HEK293 (cell line): Measurements from ENCODE around the gene CDK9.

Source experiments
- CTCF ChIA-PET: fragments of 350-600 bp; formaldehyde crosslinking; extraction: SDS; loops from one replicate; lab custom pipeline; 2021; ENCODE audit warnings: antibody characterized with exemption; lab: Yijun Ruan, JAX
- POLR2A ChIA-PET: fragments of 300-600 bp; formaldehyde crosslinking; extraction: SDS; loops from one replicate; lab custom pipeline; 2020; ENCODE audit warnings: antibody characterized with exemption, inconsistent platforms; lab: Yijun Ruan, JAX
- H3K27ac ChIP-seq: fragments of 200-500 bp; sonication (Bioruptor generic); 2 replicates; pipeline ENCODE4 v1.5.1; 2014; ENCODE audit warnings: low read depth, low read length, control low read depth, inconsistent platforms; ENCODE audit errors: extremely low read depth
- H3K36me3 ChIP-seq, 2 experiments: fragments of 200-500 bp in 1 of 2; sonication (Bioruptor generic) in 1 of 2; 1 replicate in 1 of 2; 2 replicates in 1 of 2; pipeline ENCODE4 v1.5.1; 2014 to 2017; ENCODE audit warnings: inconsistent platforms in 2 of 2, low read length in 2 of 2; ENCODE audit not compliant: control insufficient read depth in 2 of 2, insufficient read depth in 1 of 2
- H3K4me1 ChIP-seq: fragments of 200-500 bp; sonication (Bioruptor generic); 2 replicates; pipeline ENCODE4 v1.5.1; 2014; ENCODE audit warnings: mild to moderate bottlenecking, low read length, inconsistent platforms; ENCODE audit not compliant: control insufficient read depth, insufficient read depth
- H3K4me3 ChIP-seq: 2 replicates; pipeline ENCODE4 v1.5.1; 2011; ENCODE audit warnings: low read depth, mild to moderate bottlenecking, control low read depth, low read length, moderate library complexity
- H3K9me3 ChIP-seq: fragments of 200-500 bp; sonication (Bioruptor generic); 2 replicates; pipeline ENCODE4 v1.5.1; 2014; ENCODE audit warnings: low read depth, low read length, inconsistent platforms; ENCODE audit not compliant: control insufficient read depth, insufficient read depth
- EGR2 ChIP-seq: fragments of 450-650 bp; formaldehyde crosslinking; IDR thresholded peaks from 2 replicates; pipeline ENCODE4 v1.5.1; 2016; ENCODE audit warnings: low read depth, missing biosample characterization, missing genetic modification characterization
- FEZF1 ChIP-seq: fragments of 450-650 bp; formaldehyde crosslinking; IDR thresholded peaks from 2 replicates; pipeline ENCODE4 v1.5.1; 2016; ENCODE audit warnings: missing biosample characterization, missing genetic modification characterization
- HOXC10 ChIP-seq: sonication (generic); formaldehyde crosslinking; IDR thresholded peaks from 2 replicates; pipeline ENCODE4 v1.8.1; 2023; ENCODE audit warnings: mild to moderate bottlenecking, missing genetic modification reagents
- HOXD13 ChIP-seq: sonication (generic); formaldehyde crosslinking; IDR thresholded peaks from 2 replicates; pipeline ENCODE4 v1.8.0; 2022; ENCODE audit warnings: missing genetic modification reagents, borderline replicate concordance
- KLF10 ChIP-seq: fragments of 450-650 bp; IDR thresholded peaks from 2 replicates; pipeline ENCODE4 v1.5.1; 2018; ENCODE audit warnings: missing biosample characterization, mild to moderate bottlenecking, missing genetic modification characterization
- MYNN ChIP-seq: fragments of 450-650 bp; formaldehyde crosslinking; IDR thresholded peaks from 2 replicates; pipeline ENCODE4 v1.5.1; 2016; ENCODE audit warnings: missing biosample characterization, missing genetic modification characterization, borderline replicate concordance
- SP3 ChIP-seq: fragments of 450-650 bp; formaldehyde crosslinking; IDR thresholded peaks from 2 replicates; pipeline ENCODE4 v1.5.1; 2016; ENCODE audit warnings: missing biosample characterization, missing genetic modification characterization
- WT1 ChIP-seq: fragments of 450-650 bp; formaldehyde crosslinking; IDR thresholded peaks from 2 replicates; pipeline ENCODE4 v1.5.1; 2016; ENCODE audit warnings: missing biosample characterization, missing genetic modification characterization
- ZBTB1 ChIP-seq: fragments of 450-650 bp; formaldehyde crosslinking; IDR thresholded peaks from 2 replicates; pipeline ENCODE4 v1.5.1; 2016; ENCODE audit warnings: missing biosample characterization, missing genetic modification characterization
- ZBTB7A ChIP-seq: fragments of 450-650 bp; formaldehyde crosslinking; IDR thresholded peaks from 2 replicates; pipeline ENCODE4 v1.5.1; 2016; ENCODE audit warnings: low read depth, missing biosample characterization, missing genetic modification characterization
- ZFHX2 ChIP-seq: fragments of 450-650 bp; formaldehyde crosslinking; conservative IDR thresholded peaks from 2 replicates; pipeline ENCODE4 v1.5.1; 2016; ENCODE audit warnings: missing biosample characterization, missing genetic modification characterization
- ZNF184 ChIP-seq: fragments of 450-650 bp; IDR thresholded peaks from 2 replicates; pipeline ENCODE4 v1.5.1; 2018; ENCODE audit warnings: missing biosample characterization, mild to moderate bottlenecking, missing genetic modification characterization
- ZNF214 ChIP-seq: fragments of 450-650 bp; formaldehyde crosslinking; IDR thresholded peaks from 2 replicates; pipeline ENCODE4 v1.5.1; 2017; ENCODE audit warnings: missing biosample characterization, mild to moderate bottlenecking, missing genetic modification characterization, borderline replicate concordance
- ZNF48 ChIP-seq: fragments of 450-650 bp; formaldehyde crosslinking; IDR thresholded peaks from 2 replicates; pipeline ENCODE4 v1.5.1; 2016; ENCODE audit warnings: missing biosample characterization, missing genetic modification characterization
- ZNF521 ChIP-seq: fragments of 450-650 bp; formaldehyde crosslinking; IDR thresholded peaks from 2 replicates; pipeline ENCODE4 v1.5.1; 2017; ENCODE audit warnings: missing biosample characterization, mild to moderate bottlenecking, missing genetic modification characterization
- ZNF548 ChIP-seq: fragments of 450-650 bp; formaldehyde crosslinking; IDR thresholded peaks from 2 replicates; pipeline ENCODE4 v1.5.1; 2016; ENCODE audit warnings: missing biosample characterization, missing genetic modification characterization
- ZNF585B ChIP-seq: fragments of 450-650 bp; formaldehyde crosslinking; IDR thresholded peaks from 2 replicates; pipeline ENCODE4 v1.5.1; 2016; ENCODE audit warnings: missing biosample characterization, missing genetic modification characterization
- ZNF660 ChIP-seq: fragments of 450-650 bp; IDR thresholded peaks from 2 replicates; pipeline ENCODE4 v1.5.1; 2018; ENCODE audit warnings: missing biosample characterization, mild to moderate bottlenecking, missing genetic modification characterization
- ZNF664 ChIP-seq: fragments of 450-650 bp; formaldehyde crosslinking; IDR thresholded peaks from 2 replicates; pipeline ENCODE4 v1.5.1; 2016; ENCODE audit warnings: missing biosample characterization, missing genetic modification characterization
- ZNF701 ChIP-seq: fragments of 450-650 bp; formaldehyde crosslinking; IDR thresholded peaks from 2 replicates; pipeline ENCODE4 v1.5.1; 2016; ENCODE audit warnings: missing biosample characterization, missing genetic modification characterization
- TF ChIP-seq, protein P1 (sequence below): IDR thresholded peaks from 2 replicates; pipeline ENCODE4 v1.6.1; 2011; ENCODE audit warnings: mild to moderate bottlenecking, low read depth, low read length, borderline replicate concordance
- TF ChIP-seq, protein P2 (sequence below): fragments of 450-650 bp; formaldehyde crosslinking; IDR thresholded peaks from 2 replicates; pipeline ENCODE4 v1.5.1; 2017; ENCODE audit warnings: missing biosample characterization, mild to moderate bottlenecking, missing genetic modification characterization, moderate library complexity
- TF ChIP-seq, protein P3 (sequence below): fragments of 450-650 bp; formaldehyde crosslinking; IDR thresholded peaks from 2 replicates; pipeline ENCODE4 v1.5.1; 2016; ENCODE audit warnings: missing biosample characterization, missing genetic modification characterization
- TF ChIP-seq, protein P4 (sequence below): fragments of 450-650 bp; formaldehyde crosslinking; IDR thresholded peaks from 2 replicates; pipeline ENCODE4 v1.5.1; 2017; ENCODE audit warnings: missing biosample characterization, missing genetic modification characterization

CDK9 gene

DNA sequence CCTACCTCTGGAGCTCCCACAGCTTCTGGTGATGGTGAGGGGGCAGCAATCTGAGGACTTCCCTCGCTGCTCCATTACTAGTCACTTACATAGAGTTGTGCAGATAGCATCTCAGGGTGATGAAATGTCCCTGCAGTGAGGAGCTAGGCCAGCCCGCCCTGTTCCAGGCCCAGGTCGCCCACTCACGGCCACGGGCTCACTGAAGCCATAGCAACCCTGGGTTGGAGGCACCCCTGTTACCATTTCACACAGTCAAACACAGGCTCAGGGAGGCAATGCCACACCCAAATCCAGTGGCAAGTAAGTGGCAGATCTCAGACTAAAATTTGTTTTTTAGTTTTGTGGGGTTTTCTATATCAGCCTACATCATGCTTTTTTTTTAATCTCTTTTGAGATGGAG lies 27.0 kb upstream of the CDK9 start:
- no peaks in the 10 kb centered on the region for H3K9me3 ChIP-seq
- H3K36me3 ChIP-seq, result no peaks in the 10 kb centered on the region
- H3K4me3 ChIP-seq, result no peak overlapping the region
- 0 out of 2 replicates have a peak, but pooled peaks cover 2% of the 10 kb centered on the region for H3K4me1 ChIP-seq
- ChIA-PET POLR2A (no interaction called here), CTCF (interaction anchor here (1.6 to 1.7 kb wide), 2 partner anchors 9 to 26 kb away, joined by 4 to 5 read pairs; no protein-coding TSS in a partner anchor)
- H3K27ac ChIP-seq, result no peak overlapping the region
- TF ChIP-seq ZFHX2 (tag by site-specific recombination) (peak; percentile 79), ZNF548 (tag by site-specific recombination) (no peak), ZBTB1 (tag by site-specific recombination) (no peak), ZBTB7A (tag by site-specific recombination) (no peak), KLF10 (tag by site-specific recombination) (no peak), HOXD13 (no peak), WT1 (tag by site-specific recombination) (no peak), ZNF214 (tag by site-specific recombination) (no peak), EGR2 (tag by site-specific recombination) (peak; percentile 36), ZNF521 (tag by site-specific recombination) (no peak)
- TF ChIP-seq, protein P1, sequence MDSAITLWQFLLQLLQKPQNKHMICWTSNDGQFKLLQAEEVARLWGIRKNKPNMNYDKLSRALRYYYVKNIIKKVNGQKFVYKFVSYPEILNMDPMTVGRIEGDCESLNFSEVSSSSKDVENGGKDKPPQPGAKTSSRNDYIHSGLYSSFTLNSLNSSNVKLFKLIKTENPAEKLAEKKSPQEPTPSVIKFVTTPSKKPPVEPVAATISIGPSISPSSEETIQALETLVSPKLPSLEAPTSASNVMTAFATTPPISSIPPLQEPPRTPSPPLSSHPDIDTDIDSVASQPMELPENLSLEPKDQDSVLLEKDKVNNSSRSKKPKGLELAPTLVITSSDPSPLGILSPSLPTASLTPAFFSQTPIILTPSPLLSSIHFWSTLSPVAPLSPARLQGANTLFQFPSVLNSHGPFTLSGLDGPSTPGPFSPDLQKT, result no peak
- TF ChIP-seq, protein P2, sequence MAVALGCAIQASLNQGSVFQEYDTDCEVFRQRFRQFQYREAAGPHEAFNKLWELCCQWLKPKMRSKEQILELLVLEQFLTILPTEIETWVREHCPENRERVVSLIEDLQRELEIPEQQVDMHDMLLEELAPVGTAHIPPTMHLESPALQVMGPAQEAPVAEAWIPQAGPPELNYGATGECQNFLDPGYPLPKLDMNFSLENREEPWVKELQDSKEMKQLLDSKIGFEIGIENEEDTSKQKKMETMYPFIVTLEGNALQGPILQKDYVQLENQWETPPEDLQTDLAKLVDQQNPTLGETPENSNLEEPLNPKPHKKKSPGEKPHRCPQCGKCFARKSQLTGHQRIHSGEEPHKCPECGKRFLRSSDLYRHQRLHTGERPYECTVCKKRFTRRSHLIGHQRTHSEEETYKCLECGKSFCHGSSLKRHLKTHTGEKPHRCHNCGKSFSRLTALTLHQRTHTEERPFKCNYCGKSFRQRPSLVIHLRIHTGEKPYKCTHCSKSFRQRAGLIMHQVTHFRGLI (tag by site-specific recombination), result no peak
- TF ChIP-seq, all 188 proteins: peak for 2

DNA sequence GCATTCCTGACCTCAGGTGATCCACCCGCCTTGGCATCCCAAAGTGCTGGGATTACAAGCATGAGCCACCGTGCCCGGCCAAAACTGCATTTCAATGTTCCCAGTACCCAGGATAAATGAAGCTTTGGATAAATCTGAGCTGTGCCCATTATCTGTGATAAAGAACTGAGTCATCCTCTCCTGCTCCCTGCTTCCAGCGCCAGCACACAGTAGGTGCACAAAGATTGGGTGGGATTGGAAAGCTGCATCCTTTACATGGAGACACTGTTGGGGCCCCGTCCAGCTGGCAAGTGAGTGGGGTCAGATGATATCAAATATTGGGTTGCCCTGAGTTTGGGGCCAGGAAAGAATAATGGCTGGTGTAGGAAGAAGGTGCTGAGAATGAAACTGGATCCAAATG lies 24.8 kb upstream of the CDK9 start:
- POLR2A ChIA-PET, result interaction anchor here (2.1 kb wide), 1 partner anchor 10 kb away, joined by 7 read pairs; no protein-coding TSS in a partner anchor
- no peaks in the 10 kb centered on the region for H3K4me1 ChIP-seq
- H3K36me3 ChIP-seq, result no peaks in the 10 kb centered on the region
- H3K9me3 ChIP-seq, result no peaks in the 10 kb centered on the region
- CTCF ChIA-PET, result interaction anchor here (0.6 to 0.7 kb wide), 2 partner anchors 26 to 266 kb away, joined by 3 read pairs; partner anchors contain the start of gene TOR2A
- no peak overlapping the region for H3K27ac ChIP-seq
- TF ChIP-seq FEZF1, result no peak
- no peak for TF ChIP-seq ZNF701 (tag by site-specific recombination)
- no peak for TF ChIP-seq ZNF660
- TF ChIP-seq SP3 (tag by site-specific recombination), result no peak
- TF ChIP-seq, protein P3, sequence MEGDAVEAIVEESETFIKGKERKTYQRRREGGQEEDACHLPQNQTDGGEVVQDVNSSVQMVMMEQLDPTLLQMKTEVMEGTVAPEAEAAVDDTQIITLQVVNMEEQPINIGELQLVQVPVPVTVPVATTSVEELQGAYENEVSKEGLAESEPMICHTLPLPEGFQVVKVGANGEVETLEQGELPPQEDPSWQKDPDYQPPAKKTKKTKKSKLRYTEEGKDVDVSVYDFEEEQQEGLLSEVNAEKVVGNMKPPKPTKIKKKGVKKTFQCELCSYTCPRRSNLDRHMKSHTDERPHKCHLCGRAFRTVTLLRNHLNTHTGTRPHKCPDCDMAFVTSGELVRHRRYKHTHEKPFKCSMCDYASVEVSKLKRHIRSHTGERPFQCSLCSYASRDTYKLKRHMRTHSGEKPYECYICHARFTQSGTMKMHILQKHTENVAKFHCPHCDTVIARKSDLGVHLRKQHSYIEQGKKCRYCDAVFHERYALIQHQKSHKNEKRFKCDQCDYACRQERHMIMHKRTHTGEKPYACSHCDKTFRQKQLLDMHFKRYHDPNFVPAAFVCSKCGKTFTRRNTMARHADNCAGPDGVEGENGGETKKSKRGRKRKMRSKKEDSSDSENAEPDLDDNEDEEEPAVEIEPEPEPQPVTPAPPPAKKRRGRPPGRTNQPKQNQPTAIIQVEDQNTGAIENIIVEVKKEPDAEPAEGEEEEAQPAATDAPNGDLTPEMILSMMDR (tag by site-specific recombination), result no peak
- TF ChIP-seq ZNF48 (tag by site-specific recombination), result no peak
- TF ChIP-seq ZNF184 (tag by site-specific recombination), result no peak
- TF ChIP-seq, protein P4, sequence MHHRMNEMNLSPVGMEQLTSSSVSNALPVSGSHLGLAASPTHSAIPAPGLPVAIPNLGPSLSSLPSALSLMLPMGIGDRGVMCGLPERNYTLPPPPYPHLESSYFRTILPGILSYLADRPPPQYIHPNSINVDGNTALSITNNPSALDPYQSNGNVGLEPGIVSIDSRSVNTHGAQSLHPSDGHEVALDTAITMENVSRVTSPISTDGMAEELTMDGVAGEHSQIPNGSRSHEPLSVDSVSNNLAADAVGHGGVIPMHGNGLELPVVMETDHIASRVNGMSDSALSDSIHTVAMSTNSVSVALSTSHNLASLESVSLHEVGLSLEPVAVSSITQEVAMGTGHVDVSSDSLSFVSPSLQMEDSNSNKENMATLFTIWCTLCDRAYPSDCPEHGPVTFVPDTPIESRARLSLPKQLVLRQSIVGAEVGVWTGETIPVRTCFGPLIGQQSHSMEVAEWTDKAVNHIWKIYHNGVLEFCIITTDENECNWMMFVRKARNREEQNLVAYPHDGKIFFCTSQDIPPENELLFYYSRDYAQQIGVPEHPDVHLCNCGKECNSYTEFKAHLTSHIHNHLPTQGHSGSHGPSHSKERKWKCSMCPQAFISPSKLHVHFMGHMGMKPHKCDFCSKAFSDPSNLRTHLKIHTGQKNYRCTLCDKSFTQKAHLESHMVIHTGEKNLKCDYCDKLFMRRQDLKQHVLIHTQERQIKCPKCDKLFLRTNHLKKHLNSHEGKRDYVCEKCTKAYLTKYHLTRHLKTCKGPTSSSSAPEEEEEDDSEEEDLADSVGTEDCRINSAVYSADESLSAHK, result no peak
- no peak for TF ChIP-seq HOXC10
- no peak for TF ChIP-seq ZNF585B (tag by site-specific recombination)
- no peak for TF ChIP-seq ZNF664 (tag by site-specific recombination)
- TF ChIP-seq MYNN (tag by site-specific recombination), result no peak
- TF ChIP-seq, all 188 proteins: peak for 0
- H3K4me3 ChIP-seq, result no peak overlapping the region
